AG04449 (cell line): ENCODE data around the gene ARMC9.

Experiments
- CTCF ChIA-PET: fragments of 350-600 bp; formaldehyde crosslinking; extraction: SDS; loops from one replicate; lab custom pipeline; 2021; ENCODE audit warnings: antibody characterized with exemption; lab: Yijun Ruan, JAX
- POLR2A ChIA-PET: fragments of 400-600, 350-600 bp; formaldehyde crosslinking; extraction: SDS; loops from one replicate; lab custom pipeline; 2020; ENCODE audit warnings: antibody characterized with exemption, inconsistent platforms; lab: Yijun Ruan, JAX
- DNase-seq: peaks from one replicate; pipeline ENCODE4 v3.0.0-alpha.2; 2010; ENCODE audit warnings: low read depth, low spot score
- H3K4me3 ChIP-seq: 2 replicates; pipeline ENCODE4 v1.5.1; 2011; ENCODE audit warnings: low read depth, mild to moderate bottlenecking, control low read depth, low read length
- TF ChIP-seq, protein P1 (sequence below): IDR thresholded peaks from one replicate; pipeline ENCODE4 v1.5.1; 2011; ENCODE audit warnings: mild to moderate bottlenecking, moderate library complexity, low read length, control low read depth, inconsistent platforms; ENCODE audit not compliant: insufficient read depth; ENCODE audit errors: missing control alignments

The ARMC9 gene

DNA sequence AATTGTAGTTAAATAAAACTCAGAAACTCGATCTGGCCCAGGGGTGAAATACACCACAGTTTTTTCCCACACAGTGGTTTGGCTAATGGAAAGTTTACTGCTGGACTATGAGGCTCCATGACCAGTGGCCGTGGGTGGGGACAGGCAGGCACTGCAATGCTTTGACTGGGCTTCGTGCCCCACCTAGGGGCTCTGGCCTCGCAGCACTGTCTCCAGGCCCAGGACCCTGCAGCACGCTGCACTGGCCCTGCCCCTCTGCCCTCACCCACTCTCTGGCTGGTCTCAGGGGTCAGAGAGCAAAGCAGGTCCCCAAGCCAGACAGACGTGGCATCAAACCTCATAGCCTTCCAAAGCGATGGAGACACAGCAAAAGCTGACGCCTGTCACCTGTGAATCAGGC, 183.7 kb downstream of the ARMC9 start:
- H3K4me3 ChIP-seq: no peak overlapping the region
- DNase-seq: no peak
- POLR2A ChIA-PET: no interaction called here
- CTCF ChIA-PET: no interaction called here
- TF ChIP-seq, protein P1, sequence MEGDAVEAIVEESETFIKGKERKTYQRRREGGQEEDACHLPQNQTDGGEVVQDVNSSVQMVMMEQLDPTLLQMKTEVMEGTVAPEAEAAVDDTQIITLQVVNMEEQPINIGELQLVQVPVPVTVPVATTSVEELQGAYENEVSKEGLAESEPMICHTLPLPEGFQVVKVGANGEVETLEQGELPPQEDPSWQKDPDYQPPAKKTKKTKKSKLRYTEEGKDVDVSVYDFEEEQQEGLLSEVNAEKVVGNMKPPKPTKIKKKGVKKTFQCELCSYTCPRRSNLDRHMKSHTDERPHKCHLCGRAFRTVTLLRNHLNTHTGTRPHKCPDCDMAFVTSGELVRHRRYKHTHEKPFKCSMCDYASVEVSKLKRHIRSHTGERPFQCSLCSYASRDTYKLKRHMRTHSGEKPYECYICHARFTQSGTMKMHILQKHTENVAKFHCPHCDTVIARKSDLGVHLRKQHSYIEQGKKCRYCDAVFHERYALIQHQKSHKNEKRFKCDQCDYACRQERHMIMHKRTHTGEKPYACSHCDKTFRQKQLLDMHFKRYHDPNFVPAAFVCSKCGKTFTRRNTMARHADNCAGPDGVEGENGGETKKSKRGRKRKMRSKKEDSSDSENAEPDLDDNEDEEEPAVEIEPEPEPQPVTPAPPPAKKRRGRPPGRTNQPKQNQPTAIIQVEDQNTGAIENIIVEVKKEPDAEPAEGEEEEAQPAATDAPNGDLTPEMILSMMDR: no peak

DNA sequence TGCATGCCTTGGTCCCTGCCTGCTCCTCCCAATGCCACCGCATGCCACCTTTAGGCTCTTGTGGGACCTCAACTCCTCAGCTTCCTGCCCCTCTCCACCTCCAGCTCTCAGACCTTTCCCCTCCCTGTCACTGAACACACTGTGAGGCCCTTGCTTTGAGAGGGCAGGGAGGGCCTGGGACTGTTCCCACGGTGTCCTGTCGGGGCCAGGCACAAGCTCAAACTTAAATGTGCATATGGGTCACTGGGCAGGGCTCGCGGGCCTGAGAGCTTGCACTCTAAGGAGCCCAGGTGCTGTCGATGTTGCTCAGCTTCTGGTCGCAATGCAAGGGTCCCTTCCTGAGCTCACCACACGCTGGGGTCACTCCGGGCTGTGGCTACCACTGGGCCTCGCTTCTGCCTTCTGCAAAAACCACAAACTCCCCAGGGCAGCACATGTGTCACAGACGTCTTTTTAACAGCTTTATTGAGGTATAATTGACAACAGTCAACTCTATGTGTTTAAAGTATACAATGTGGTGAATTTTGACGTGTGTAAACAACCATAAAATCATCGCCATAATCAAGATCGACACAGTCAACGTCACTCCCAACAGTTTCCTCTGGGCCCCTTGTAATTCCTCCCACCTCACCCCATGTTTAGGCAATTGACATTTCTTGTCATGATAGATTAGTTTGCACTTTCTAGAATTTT, 185.1 kb downstream of the ARMC9 start:
- POLR2A ChIA-PET: interaction anchor here (0.6 kb wide), 1 partner anchor 28 kb away, joined by 3 read pairs; no protein-coding TSS in a partner anchor
- CTCF ChIA-PET: no interaction called here
- H3K4me3 ChIP-seq: no peak overlapping the region
- TF ChIP-seq, protein P1: no peak
- DNase-seq: no peak

DNA sequence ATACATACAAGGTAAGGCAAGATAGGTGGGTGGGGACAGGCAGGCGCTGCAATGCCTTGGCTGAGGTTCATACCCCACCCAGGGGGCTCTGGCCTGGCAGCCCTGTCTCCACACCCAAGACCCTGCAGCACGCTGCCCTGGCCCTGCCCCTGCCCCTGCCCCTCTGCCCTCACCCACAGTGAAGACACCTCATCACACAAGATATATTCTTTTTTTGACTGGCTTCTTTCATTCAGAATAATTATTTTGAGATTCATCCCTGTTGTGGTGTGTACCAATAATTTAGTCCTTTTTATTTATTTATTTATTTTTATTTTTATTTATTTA, 185.6 kb downstream of the ARMC9 start:
- TF ChIP-seq, protein P1: no peak
- DNase-seq: no peak
- ChIA-PET CTCF (no interaction called here), POLR2A (interaction anchor here (0.6 kb wide), 1 partner anchor 28 kb away, joined by 3 read pairs; no protein-coding TSS in a partner anchor)
- H3K4me3 ChIP-seq: no peak overlapping the region

DNA sequence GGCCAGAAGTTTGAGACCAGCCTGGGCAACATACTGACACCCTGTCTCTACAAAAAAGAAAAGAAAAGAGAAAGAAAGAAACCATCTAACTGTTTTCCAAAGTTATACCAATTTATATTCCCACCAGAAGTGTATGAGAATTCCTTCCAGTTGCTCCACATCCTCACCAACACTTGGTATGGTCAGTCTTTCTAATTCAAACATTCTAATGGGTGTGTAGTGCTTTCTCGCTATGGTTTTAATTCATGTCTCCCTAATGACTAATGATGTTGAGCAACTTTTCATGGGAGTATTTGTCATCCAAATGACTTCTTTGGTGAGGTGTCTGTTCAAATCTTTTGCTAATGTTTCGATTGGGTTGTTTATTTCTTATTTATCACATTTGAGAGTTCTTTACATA, 186.5 kb downstream of the ARMC9 start:
- POLR2A ChIA-PET: no interaction called here
- CTCF ChIA-PET: no interaction called here

DNA sequence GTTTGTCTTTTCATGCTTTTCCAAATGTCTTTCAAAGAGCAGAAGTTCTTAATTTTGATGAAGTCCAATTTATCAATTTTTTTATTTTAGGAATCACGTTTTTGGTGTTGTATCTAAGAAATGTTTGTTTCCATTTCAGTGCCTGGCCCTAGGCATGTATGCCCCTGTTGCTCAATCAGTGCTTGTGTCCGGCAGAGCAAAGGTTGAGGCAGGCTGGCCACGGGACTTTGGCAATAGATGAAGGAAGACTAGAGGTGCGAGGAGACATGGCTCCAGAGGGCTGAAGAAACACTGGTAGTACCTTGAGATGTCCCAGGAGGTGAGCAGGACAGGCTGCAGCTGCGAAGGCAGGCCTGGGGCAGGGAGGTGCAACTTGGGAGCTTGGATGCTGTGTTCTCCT, 187.0 kb downstream of the ARMC9 start:
- CTCF ChIA-PET: interaction anchor here (1.0 kb wide), 1 partner anchor 158 kb away, joined by 4 read pairs; no protein-coding TSS in a partner anchor
- H3K4me3 ChIP-seq: no peak overlapping the region
- DNase-seq: no peak
- POLR2A ChIA-PET: no interaction called here
- TF ChIP-seq, protein P1: no peak

More for the DNA sequence above, 186.5 kb downstream of the ARMC9 start:
- no peak for DNase-seq
- no peak overlapping the region for H3K4me3 ChIP-seq
- TF ChIP-seq, protein P1: no peak

DNA sequence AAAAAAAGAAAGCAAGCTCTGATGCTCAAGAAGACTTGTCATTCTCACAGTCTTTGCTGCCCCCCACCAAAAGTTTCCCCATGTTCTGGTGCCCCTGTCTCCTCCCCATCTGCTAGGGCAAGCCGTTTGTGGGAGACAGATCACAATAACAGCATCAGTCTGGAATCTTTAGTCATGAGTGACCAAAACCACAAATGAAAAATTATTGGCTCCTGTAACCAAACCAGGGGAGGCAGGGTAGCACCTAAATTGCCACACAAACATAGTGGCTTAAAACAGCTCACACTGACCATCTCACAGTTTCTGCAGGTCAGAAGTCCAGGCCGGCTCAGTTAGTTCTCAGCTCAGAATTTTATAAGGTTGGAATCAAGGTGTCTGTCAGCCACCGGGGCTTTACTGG, 188.0 kb downstream of the ARMC9 start:
- no peak overlapping the region for H3K4me3 ChIP-seq
- peak; percentile 38 for DNase-seq
- POLR2A ChIA-PET: interaction anchor here (0.8 kb wide), 1 partner anchor 79 kb away, joined by 4 read pairs; no protein-coding TSS in a partner anchor
- TF ChIP-seq, protein P1: no peak
- CTCF ChIA-PET: interaction anchor here (0.9 to 3.0 kb wide), 6 partner anchors 9 to 159 kb away, joined by 3 to 14 read pairs (median 4); partner anchors contain the start of gene B3GNT7
